Stimulated activated CD8-positive, alpha-beta memory T cell treated with anti-CD3 and anti-CD28 coated beads, Interleukin-7, amount 100 ng/mL, for 48 hours (primary cell): Measurements from ENCODE around the gene ZNRF1.

ENCODE experiments used
- DNase-seq, 2 donors: peaks; one replicate each; pipeline ENCODE4 v3.0.0-alpha.2; 2020; ENCODE audit warnings: low read depth in 1 of 2; ENCODE audit errors: extremely low read depth in 1 of 2

ZNRF1 gene

GRCh38 chr16:75095204-75095621, 96.4 kb downstream of the ZNRF1 start:
- no peak for DNase-seq

- DNase-seq, result no peak
Observed at GRCh38 chr16:75096656-75097055, 97.8 kb downstream of the ZNRF1 start.

GRCh38 chr16:75097191-75097761, 98.5 kb downstream of the ZNRF1 start:
- no peak for DNase-seq

- DNase-seq, result peak; percentile 54 to 81
Observed at GRCh38 chr16:75097941-75098901, 99.4 kb downstream of the ZNRF1 start.

GRCh38 chr16:75099075-75099667, 100.3 kb downstream of the ZNRF1 start:
- DNase-seq, result no peak

- DNase-seq, result no peak
Observed at GRCh38 chr16:75099738-75100602, 101.1 kb downstream of the ZNRF1 start.

GRCh38 chr16:75100603-75100990, 101.8 kb downstream of the ZNRF1 start:
- DNase-seq, result no peak

GRCh38 chr16:75101635-75102034, 102.8 kb downstream of the ZNRF1 start:
- no peak for DNase-seq

GRCh38 chr16:75102595-75102994, 103.8 kb downstream of the ZNRF1 start:
- DNase-seq, result no peak

GRCh38 chr16:75103994-75104393, 105.2 kb downstream of the ZNRF1 start:
- no peak for DNase-seq

- DNase-seq, result no peak
Observed at GRCh38 chr16:75104836-75105235, 106.0 kb downstream of the ZNRF1 start.

GRCh38 chr16:75105306-75106061, 106.7 kb downstream of the ZNRF1 start:
- no peak for DNase-seq

GRCh38 chr16:75106351-75107274, 107.8 kb downstream of the ZNRF1 start:
- DNase-seq, result no peak

GRCh38 chr16:75107505-75107904, 108.7 kb downstream of the ZNRF1 start:
- DNase-seq, result no peak

GRCh38 chr16:75108792-75109731, 110.2 kb downstream of the ZNRF1 start:
- DNase-seq, result peak; percentile 44 to 82

GRCh38 chr16:75109732-75110243, 111.0 kb downstream of the ZNRF1 start:
- no peak for DNase-seq

- peak; percentile 50 to 66 for DNase-seq
Observed at GRCh38 chr16:75110637-75111513, 112.1 kb downstream of the ZNRF1 start.
